Suprapubic skin (tissue), 4 donors: ENCODE results near the gene TNFRSF19.

Experiments
- POLR2A ChIP-seq, 2 donors: fragments of 450-650 bp; IDR thresholded peaks; one replicate each; pipeline ENCODE4 v1.6.1; 2017; ENCODE audit warnings: antibody characterized with exemption in 2 of 2, mild to moderate bottlenecking in 2 of 2, moderate library complexity in 2 of 2
- POLR2AphosphoS5 ChIP-seq, 3 donors: sonication (generic); formaldehyde crosslinking; IDR thresholded peaks; one replicate each; pipeline ENCODE4 v1.6.1; 2017; ENCODE audit warnings: antibody characterized with exemption in 3 of 3
- TF ChIP-seq, protein P1 (sequence below), 2 donors: fragments of 200-600 bp in 1 of 2; fragments of 450-650 bp in 1 of 2; sonication (generic) in 1 of 2; IDR thresholded peaks; one replicate each; pipeline ENCODE4 v1.5.1; 2016 to 2019; ENCODE audit warnings: antibody characterized with exemption in 2 of 2, mild to moderate bottlenecking in 1 of 2, moderate library complexity in 1 of 2

DNA sequence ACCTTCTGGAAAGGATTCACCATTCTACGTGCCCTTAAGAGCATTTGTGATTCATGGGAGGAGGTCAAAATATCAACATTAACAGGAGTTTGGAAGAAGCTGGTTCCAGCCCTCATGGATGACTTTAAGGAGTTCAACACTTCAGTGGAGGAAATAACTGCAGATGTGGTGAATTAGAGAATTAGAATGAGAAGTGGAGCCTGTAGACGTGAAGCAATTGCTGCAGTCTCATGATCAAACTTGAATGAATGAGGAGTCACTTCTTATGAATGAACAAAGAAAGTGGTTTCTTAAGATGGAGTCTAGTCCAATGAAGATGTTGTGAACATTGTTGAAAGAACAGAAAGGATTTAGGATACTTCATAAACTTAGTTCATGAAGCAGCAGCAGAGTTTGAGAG lies 129.1 kb downstream of the TNFRSF19 start:
- no peak for TF ChIP-seq POLR2A (IDR thresholded peaks at IDR 0.05)
- TF ChIP-seq, protein P1, sequence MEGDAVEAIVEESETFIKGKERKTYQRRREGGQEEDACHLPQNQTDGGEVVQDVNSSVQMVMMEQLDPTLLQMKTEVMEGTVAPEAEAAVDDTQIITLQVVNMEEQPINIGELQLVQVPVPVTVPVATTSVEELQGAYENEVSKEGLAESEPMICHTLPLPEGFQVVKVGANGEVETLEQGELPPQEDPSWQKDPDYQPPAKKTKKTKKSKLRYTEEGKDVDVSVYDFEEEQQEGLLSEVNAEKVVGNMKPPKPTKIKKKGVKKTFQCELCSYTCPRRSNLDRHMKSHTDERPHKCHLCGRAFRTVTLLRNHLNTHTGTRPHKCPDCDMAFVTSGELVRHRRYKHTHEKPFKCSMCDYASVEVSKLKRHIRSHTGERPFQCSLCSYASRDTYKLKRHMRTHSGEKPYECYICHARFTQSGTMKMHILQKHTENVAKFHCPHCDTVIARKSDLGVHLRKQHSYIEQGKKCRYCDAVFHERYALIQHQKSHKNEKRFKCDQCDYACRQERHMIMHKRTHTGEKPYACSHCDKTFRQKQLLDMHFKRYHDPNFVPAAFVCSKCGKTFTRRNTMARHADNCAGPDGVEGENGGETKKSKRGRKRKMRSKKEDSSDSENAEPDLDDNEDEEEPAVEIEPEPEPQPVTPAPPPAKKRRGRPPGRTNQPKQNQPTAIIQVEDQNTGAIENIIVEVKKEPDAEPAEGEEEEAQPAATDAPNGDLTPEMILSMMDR (IDR thresholded peaks at IDR 0.05): no peak
- no peak for TF ChIP-seq POLR2AphosphoS5 (IDR thresholded peaks at IDR 0.05)
